Progenitor cell of endocrine pancreas (in vitro differentiated cells): ENCODE measurements around the gene TMEM9. TPM values are rescaled to one million over a fixed set of nuclear protein-coding genes. Genes with fewer than 3 reads are reported as not detected.

ENCODE experiments used
- DNase-seq: peaks from one replicate; pipeline ENCODE4 v3.0.0; 2021; ENCODE audit warnings: low spot score; ENCODE audit not compliant: unreplicated experiment
- H3K27ac Mint-ChIP-seq: 2 replicates; pipeline ENCODE4 v1.8.0; 2021; ENCODE audit warnings: mild to moderate bottlenecking, moderate library complexity, mixed read lengths
- H3K27me3 Mint-ChIP-seq: 2 replicates; pipeline ENCODE4 v1.8.0; 2021; ENCODE audit warnings: mixed read lengths
- H3K36me3 Mint-ChIP-seq: 2 replicates; pipeline ENCODE4 v1.8.0; 2022; ENCODE audit warnings: mixed read lengths; ENCODE audit not compliant: insufficient read depth
- H3K4me1 Mint-ChIP-seq: 2 replicates; pipeline ENCODE4 v1.8.0; 2021; ENCODE audit warnings: low read depth, mixed read lengths
- H3K4me3 Mint-ChIP-seq: 2 replicates; pipeline ENCODE4 v1.8.0; 2021; ENCODE audit warnings: low read depth, mild to moderate bottlenecking, moderate library complexity, mixed read lengths
- H3K9me3 Mint-ChIP-seq: 2 replicates; pipeline ENCODE4 v1.8.0; 2021; ENCODE audit warnings: low read depth, mixed read lengths
- total RNA-seq: library from RNA; stranded (reverse); gene quantifications from 2 replicates; pipeline ENCODE4 v1.2.1, GENCODE V29; 2021
- TF ChIP-seq, protein P1 (sequence below): fragments of 200-600 bp; sonication (generic); IDR thresholded peaks from one replicate; pipeline ENCODE4 v1.5.0; 2021; ENCODE audit warnings: antibody characterized with exemption, mild to moderate bottlenecking; ENCODE audit not compliant: unreplicated experiment

The TMEM9 gene
- total RNA-seq, 1 donor from 2014 or later: 146 TPM

DNA sequence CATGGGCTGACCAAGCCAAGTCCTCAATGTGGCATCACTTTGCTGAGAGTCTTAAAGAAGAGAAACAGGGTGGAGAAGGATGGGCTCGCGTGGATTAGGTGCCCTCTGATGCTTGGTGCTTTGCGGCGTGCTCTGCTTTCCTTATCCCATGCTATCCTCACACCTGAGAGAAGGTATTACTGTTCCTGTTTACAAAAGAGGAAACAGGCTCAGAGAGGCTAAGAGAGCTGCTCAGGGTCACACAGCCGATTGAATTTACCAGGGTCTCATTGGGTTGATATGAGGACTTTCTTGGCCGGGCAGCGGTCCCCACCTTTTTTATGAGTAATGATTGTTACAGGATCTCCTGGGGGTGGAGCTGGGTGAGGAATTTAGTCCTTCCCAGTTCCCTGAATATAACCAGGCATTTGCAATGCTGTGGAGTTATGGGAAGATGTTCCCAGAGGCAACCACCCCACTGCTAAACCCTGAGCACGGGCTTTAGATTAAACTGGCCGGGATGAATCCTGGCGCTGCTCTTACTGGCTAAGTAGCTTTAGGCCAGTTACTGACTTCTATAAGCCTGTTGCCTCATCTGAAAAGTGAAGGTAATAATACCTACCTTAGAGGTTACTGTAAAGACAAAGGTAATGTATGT, 31.8 kb downstream of the TMEM9 start:
- no peaks in the 10 kb centered on the region for H3K36me3 Mint-ChIP-seq
- TF ChIP-seq, protein P1, sequence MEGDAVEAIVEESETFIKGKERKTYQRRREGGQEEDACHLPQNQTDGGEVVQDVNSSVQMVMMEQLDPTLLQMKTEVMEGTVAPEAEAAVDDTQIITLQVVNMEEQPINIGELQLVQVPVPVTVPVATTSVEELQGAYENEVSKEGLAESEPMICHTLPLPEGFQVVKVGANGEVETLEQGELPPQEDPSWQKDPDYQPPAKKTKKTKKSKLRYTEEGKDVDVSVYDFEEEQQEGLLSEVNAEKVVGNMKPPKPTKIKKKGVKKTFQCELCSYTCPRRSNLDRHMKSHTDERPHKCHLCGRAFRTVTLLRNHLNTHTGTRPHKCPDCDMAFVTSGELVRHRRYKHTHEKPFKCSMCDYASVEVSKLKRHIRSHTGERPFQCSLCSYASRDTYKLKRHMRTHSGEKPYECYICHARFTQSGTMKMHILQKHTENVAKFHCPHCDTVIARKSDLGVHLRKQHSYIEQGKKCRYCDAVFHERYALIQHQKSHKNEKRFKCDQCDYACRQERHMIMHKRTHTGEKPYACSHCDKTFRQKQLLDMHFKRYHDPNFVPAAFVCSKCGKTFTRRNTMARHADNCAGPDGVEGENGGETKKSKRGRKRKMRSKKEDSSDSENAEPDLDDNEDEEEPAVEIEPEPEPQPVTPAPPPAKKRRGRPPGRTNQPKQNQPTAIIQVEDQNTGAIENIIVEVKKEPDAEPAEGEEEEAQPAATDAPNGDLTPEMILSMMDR: no peak

DNA sequence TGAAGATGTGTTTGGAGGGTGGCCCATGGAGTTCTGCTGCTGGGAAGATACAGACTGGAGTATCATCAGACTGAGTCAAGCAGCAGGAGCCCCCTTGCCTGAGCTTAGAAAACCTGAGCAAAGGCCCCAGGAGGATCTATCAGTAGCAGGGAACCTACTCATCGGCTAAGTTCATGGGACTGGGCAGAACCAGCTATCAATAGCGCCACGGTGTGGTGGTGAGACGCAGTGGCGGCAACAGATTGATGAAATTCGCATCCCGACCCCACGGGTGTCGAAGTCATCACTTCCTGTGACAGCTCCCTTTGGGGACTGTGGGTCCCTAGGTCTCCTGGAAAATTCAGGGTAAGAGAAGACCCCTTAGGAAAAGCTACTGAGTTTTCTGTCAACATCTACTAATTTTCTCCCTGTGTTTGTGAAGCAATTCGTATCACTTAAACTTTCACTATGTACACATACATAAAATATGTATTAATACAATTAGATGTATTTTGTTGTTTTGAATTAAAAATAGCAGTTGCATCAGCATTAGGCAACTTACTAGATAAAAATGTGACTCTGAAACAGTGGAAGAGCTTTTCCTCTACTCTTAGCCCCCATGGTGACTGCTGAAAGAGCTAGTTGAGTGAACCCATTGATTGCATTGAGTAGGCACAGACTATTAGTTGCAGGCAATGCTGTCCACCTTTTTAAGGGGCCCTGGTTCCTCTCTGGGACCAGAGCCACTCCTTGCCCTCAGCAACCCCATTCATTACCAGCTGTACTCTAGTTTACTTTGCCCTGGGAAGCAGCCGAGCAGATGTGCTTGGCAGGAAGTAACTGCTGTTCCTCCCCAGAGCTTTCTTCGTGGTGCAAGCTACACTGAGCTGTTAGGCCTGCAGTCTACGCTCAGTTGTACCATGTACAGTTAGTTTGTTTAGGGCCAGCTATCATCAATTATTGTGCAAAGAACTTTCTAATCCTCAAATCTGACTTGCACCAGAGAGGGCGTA, 34.8 kb downstream of the TMEM9 start:
- Mint-ChIP-seq H3K27ac (no peak overlapping the region), H3K9me3 (no peaks in the 10 kb centered on the region), H3K4me1 (no peaks in the 10 kb centered on the region), H3K36me3 (no peaks in the 10 kb centered on the region), H3K27me3 (peaks cover 64% of the 10 kb centered on the region), H3K4me3 (no peak overlapping the region)
- peak; percentile 24 for DNase-seq
- TF ChIP-seq, protein P1: peak; percentile 73

More for the DNA sequence above, 31.8 kb downstream of the TMEM9 start:
- Mint-ChIP-seq H3K27ac (no peak overlapping the region), H3K4me3 (no peak overlapping the region), H3K27me3 (peaks cover 56% of the 10 kb centered on the region), H3K9me3 (no peaks in the 10 kb centered on the region), H3K4me1 (peaks cover 10% of the 10 kb centered on the region)
- no peak for DNase-seq

DNA sequence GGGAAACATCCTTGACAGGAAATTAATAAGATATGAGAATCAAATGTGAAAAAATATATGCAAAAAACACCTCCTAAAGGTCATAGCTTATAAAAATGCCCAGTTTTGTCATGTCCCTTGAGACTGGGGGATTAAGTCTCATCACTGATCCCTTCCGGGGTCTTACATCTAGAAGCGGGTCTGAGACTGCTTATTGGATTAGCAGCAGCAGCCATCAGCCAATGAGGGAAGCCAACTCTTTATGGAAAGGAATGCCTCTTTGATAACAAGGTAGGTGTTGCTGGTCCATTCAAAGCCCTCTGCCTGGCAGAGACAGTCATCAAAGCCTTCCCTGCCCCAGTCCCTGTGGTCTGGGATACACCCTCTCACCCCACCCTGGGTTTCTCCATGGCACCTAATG, 38.2 kb downstream of the TMEM9 start:
- Mint-ChIP-seq H3K36me3 (no peaks in the 10 kb centered on the region), H3K4me1 (no peaks in the 10 kb centered on the region), H3K27me3 (peaks cover 58% of the 10 kb centered on the region), H3K9me3 (no peaks in the 10 kb centered on the region), H3K27ac (no peak overlapping the region), H3K4me3 (no peak overlapping the region)
- DNase-seq: no peak
- TF ChIP-seq, protein P1: no peak

DNA sequence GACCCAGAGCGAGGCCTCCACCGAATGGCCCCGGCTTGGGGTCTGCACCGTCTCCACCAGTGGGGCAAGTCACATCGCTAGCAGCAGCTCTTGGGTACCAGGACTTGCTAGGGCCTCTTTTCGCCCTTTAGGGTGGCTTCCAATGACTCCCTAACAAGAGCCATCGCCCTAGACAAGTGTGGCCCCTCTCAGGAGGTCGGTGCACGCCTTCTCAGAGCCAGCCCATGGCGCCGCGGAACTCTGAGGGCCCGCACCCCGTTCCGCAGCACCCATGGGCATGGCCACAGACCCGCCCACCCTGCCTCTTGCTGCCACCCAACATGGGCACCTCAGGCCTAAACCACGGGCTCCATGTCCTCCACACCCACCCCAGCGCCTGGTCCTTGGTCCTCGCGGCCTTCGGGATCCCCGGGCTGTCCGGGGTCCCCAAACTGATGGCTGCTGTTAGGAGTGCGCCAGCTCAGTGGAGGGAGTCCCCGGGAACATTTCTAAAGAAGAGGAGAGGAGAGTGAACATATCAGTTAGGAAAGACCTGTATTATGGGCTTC, 38.8 kb downstream of the TMEM9 start:
- DNase-seq: no peak
- Mint-ChIP-seq H3K27me3 (peaks cover 55% of the 10 kb centered on the region), H3K4me1 (no peaks in the 10 kb centered on the region), H3K9me3 (no peaks in the 10 kb centered on the region), H3K4me3 (no peak overlapping the region), H3K27ac (no peak overlapping the region), H3K36me3 (no peaks in the 10 kb centered on the region)
- TF ChIP-seq, protein P1: no peak
